Progenitor cell of endocrine pancreas (in vitro differentiated cells): Measurements from ENCODE around the gene OR13C4. TPM values are rescaled to one million over a fixed set of nuclear protein-coding genes. Genes with fewer than 3 reads are reported as not detected.

ENCODE experiments used
- DNase-seq: peaks from one replicate; pipeline ENCODE4 v3.0.0; 2021; ENCODE audit warnings: low spot score; ENCODE audit not compliant: unreplicated experiment
- H3K27ac Mint-ChIP-seq: 2 replicates; pipeline ENCODE4 v1.8.0; 2021; ENCODE audit warnings: mild to moderate bottlenecking, moderate library complexity, mixed read lengths
- H3K27me3 Mint-ChIP-seq: 2 replicates; pipeline ENCODE4 v1.8.0; 2021; ENCODE audit warnings: mixed read lengths
- H3K36me3 Mint-ChIP-seq: 2 replicates; pipeline ENCODE4 v1.8.0; 2022; ENCODE audit warnings: mixed read lengths; ENCODE audit not compliant: insufficient read depth
- H3K4me1 Mint-ChIP-seq: 2 replicates; pipeline ENCODE4 v1.8.0; 2021; ENCODE audit warnings: low read depth, mixed read lengths
- H3K4me3 Mint-ChIP-seq: 2 replicates; pipeline ENCODE4 v1.8.0; 2021; ENCODE audit warnings: low read depth, mild to moderate bottlenecking, moderate library complexity, mixed read lengths
- H3K9me3 Mint-ChIP-seq: 2 replicates; pipeline ENCODE4 v1.8.0; 2021; ENCODE audit warnings: low read depth, mixed read lengths
- CTCF ChIP-seq: fragments of 200-600 bp; sonication (generic); IDR thresholded peaks from one replicate; pipeline ENCODE4 v1.5.0; 2021; ENCODE audit warnings: antibody characterized with exemption, mild to moderate bottlenecking; ENCODE audit not compliant: unreplicated experiment
- long read RNA-seq: library from polyadenylated mRNA; unstranded; transcript quantifications from one replicate; pipeline ENCODE4 v2.0.0, GENCODE V29; 2020
- total RNA-seq: library from RNA; stranded (reverse); gene quantifications from 2 replicates; pipeline ENCODE4 v1.2.1, GENCODE V29; 2021

The OR13C4 gene
- not detected in 2 replicates for total RNA-seq
- long read RNA-seq = 0 reads

- Mint-ChIP-seq H3K4me3 (no peak within 1 kb of the TSS), H3K4me1 (no peaks in the 10 kb centered on the region), H3K27ac (no peak within 1 kb of the TSS), H3K36me3 (no peaks in the 10 kb centered on the region), H3K27me3 (no peaks in the 10 kb centered on the region), H3K9me3 (peaks cover 12% of the 10 kb centered on the region)
- TF ChIP-seq CTCF = no peak
- no peak for DNase-seq
Observed at GRCh38 chr9:104527109-104527508, at the start of gene OR13C4. TSS of gene OR13C4 (minus strand) at chr9:104527209. CDS start at chr9:104527209, 0 bp downstream.

- H3K4me3 Mint-ChIP-seq = no peak overlapping the region
- no peaks in the 10 kb centered on the region for H3K36me3 Mint-ChIP-seq
- no peaks in the 10 kb centered on the region for H3K4me1 Mint-ChIP-seq
- no peak for DNase-seq
- no peak overlapping the region for H3K27ac Mint-ChIP-seq
- no peaks in the 10 kb centered on the region for H3K27me3 Mint-ChIP-seq
- no peak for TF ChIP-seq CTCF
- H3K9me3 Mint-ChIP-seq = peaks cover 25% of the 10 kb centered on the region
Observed at GRCh38 chr9:104575456-104575855, 48.4 kb upstream of the OR13C4 start.

- no peaks in the 10 kb centered on the region for H3K27me3 Mint-ChIP-seq
- peaks cover 27% of the 10 kb centered on the region for H3K9me3 Mint-ChIP-seq
- no peak overlapping the region for H3K27ac Mint-ChIP-seq
- no peak for DNase-seq
- H3K4me3 Mint-ChIP-seq = no peak overlapping the region
- H3K4me1 Mint-ChIP-seq = no peaks in the 10 kb centered on the region
- TF ChIP-seq CTCF = no peak
- no peaks in the 10 kb centered on the region for H3K36me3 Mint-ChIP-seq
Observed at GRCh38 chr9:104572612-104573011, 45.6 kb upstream of the OR13C4 start.

GRCh38 chr9:104568868-104569267, 41.9 kb upstream of the OR13C4 start, which contains the start of gene OR13C8:
TSS of gene OR13C8 (plus strand) at chr9:104569168. CDS start at chr9:104569168, 0 bp downstream.
- Mint-ChIP-seq H3K9me3 (peaks cover 24% of the 10 kb centered on the region), H3K27ac (no peak within 1 kb of the TSS), H3K4me1 (no peaks in the 10 kb centered on the region), H3K4me3 (no peak within 1 kb of the TSS), H3K27me3 (no peaks in the 10 kb centered on the region), H3K36me3 (no peaks in the 10 kb centered on the region)
- no peak for TF ChIP-seq CTCF
- no peak for DNase-seq

GRCh38 chr9:104564358-104564757, 37.3 kb upstream of the OR13C4 start:
- TF ChIP-seq CTCF = no peak

More at GRCh38 chr9:104564358-104564757, 37.3 kb upstream of the OR13C4 start:
- Mint-ChIP-seq H3K27ac (no peak overlapping the region), H3K27me3 (no peaks in the 10 kb centered on the region), H3K4me3 (no peak overlapping the region), H3K4me1 (no peaks in the 10 kb centered on the region), H3K36me3 (no peaks in the 10 kb centered on the region), H3K9me3 (peaks cover 8% of the 10 kb centered on the region)
- no peak for DNase-seq
